Aorta (tissue), 5 donors: ENCODE data around the gene KHSRP. TPM values are rescaled to one million over a fixed set of nuclear protein-coding genes. Genes with fewer than 3 reads are reported as not detected.

Source experiments
- ATAC-seq: fragments of 200-7000 bp; cut with Tn5 transposase; one replicate; pipeline ENCODE4 v1.9.1; 2022; ENCODE audit warnings: moderate library complexity; ENCODE audit not compliant: low FRiP score
- DNase-seq, 2 donors: peaks; one replicate each; pipeline ENCODE4 v3.0.0-alpha.2; 2020
- H3K27ac ChIP-seq, 2 donors: one replicate each; pipeline ENCODE4 v1.5.1; 2013; ENCODE audit warnings: low read length in 2 of 2, mild to moderate bottlenecking in 2 of 2, moderate library complexity in 2 of 2, control low read depth in 1 of 2, inconsistent platforms in 1 of 2, low read depth in 1 of 2
- H3K27me3 ChIP-seq, 2 donors: one replicate each; pipeline ENCODE4 v1.6.1; 2013; ENCODE audit warnings: control low read depth in 1 of 2, low read length in 1 of 2, mild to moderate bottlenecking in 1 of 2, moderate library complexity in 1 of 2; ENCODE audit not compliant: insufficient read depth in 2 of 2, control insufficient read depth in 1 of 2
- H3K36me3 ChIP-seq, 2 donors: one replicate each; pipeline ENCODE4 v1.6.1; 2013; ENCODE audit warnings: control low read depth in 1 of 2, low read length in 1 of 2, mild to moderate bottlenecking in 1 of 2; ENCODE audit not compliant: insufficient read depth in 2 of 2, control insufficient read depth in 1 of 2
- H3K4me1 ChIP-seq, 2 donors: one replicate each; pipeline ENCODE4 v1.6.1; 2013; ENCODE audit warnings: low read length in 2 of 2, control low read depth in 1 of 2, mild to moderate bottlenecking in 1 of 2, moderate library complexity in 1 of 2; ENCODE audit not compliant: insufficient read depth in 2 of 2, control insufficient read depth in 1 of 2
- H3K4me3 ChIP-seq, 2 donors: one replicate each; pipeline ENCODE4 v1.5.1; 2013; ENCODE audit warnings: low read length in 2 of 2, control low read depth in 1 of 2, mild to moderate bottlenecking in 1 of 2
- H3K9me3 ChIP-seq: one replicate; pipeline ENCODE4 v1.6.1; 2013; ENCODE audit warnings: mild to moderate bottlenecking, low read length; ENCODE audit not compliant: control insufficient read depth
- WGBS, 2 donors: extraction: QIAGEN DNeasy Blood & Tissue Kit; methylation state at CpG; one replicate each; pipeline ENCODE4 v1.1.7; 2013; 5-methylcytosine and 5-hydroxymethylcytosine counted together
- intact Hi-C, 2 donors: fragments of 100-400 bp; cut with DNase I; formaldehyde crosslinking; loops; one replicate each; pipeline versions ENCODE4 v1.14.2 to v1.15.0; 2022
- polyA plus RNA-seq, 2 donors: library from polyadenylated mRNA; stranded (reverse); fragments of 200-250 nt; gene quantifications; one replicate each; pipeline ENCODE4 v1.2.3, GENCODE V29; 2013
- total RNA-seq, 2 donors: library from RNA; stranded (reverse); fragmentation: NEBNext Ultra II Directional; extraction: Animal tissue kit (Norgen Biotek cat#: 25700); gene quantifications; one replicate each; pipeline ENCODE4 v1.2.1, GENCODE V29; 2021
- donor health status: healthy with polysubstance abuse.
- donor health status: Bipolar disorder and iron deficiency.
- donor health status: DM: no; HTN: no; CAD: no.
- donor health status: DM: no; HTN: no; CAD: no.
- donor health status: DM: yes; HTN: yes; CAD: no.

KHSRP gene
- total and polyA plus RNA-seq, 4 donors: 69.7 to 151 (median 109) TPM

DNA sequence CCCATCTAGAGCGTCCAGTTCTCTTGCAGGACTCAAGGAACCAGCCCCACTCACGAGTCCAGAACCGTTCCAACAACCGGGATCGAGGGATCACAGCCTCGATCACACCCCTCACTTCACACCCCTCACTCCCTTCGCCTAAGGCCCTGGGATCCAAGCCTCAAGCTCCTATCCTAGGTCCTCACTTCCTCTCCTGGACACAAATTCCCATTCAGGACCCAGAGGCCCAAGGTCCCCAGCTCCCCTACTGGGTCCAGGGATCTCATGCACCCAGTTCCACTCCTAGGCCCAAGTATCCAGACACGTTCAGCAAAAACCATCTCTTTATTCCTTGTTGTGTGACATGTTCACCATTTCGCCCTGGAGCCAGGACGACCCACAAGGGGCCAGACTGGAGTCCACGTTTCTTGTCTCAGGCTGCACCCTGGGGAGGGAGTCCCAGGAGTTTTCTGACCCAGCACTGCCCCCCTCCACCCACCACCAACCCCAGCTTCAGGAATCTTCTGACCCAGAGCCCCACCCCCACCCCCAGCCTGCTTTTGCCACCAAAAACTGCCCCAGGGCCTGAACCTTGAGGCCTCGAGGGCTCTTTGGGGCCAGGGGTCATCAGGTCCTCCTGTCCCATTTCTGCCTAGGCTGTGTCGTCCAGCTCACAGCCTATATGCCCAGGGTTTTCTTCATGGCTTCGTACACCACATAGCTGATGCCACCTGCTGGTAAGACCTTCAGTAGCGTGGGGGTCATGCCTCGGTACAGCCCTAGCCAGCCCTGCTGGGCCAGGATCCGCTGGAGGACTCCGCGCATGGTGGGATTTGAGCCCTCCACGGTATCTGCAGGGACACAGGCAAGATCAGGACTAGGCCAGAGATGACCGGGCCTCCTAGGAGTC lies 1.4 kb upstream of the KHSRP start:
- ATAC-seq: no peak
- Histone ChIP-seq H3K4me1 (no peaks in the 10 kb centered on the region), H3K4me3 (no peak overlapping the region), H3K9me3 (no peaks in the 10 kb centered on the region), H3K36me3 (no peaks in the 10 kb centered on the region), H3K27ac (peak overlapping the region in 1 of 2 donors; percentile 34), H3K27me3 (no peaks in the 10 kb centered on the region)
- 93 to 95% methylated on average over 21 of the region's 21 CpGs for WGBS, 2 donors
- DNase-seq: no peak
- intact Hi-C loops: loop anchor here (1.0 to 2.0 kb wide), 3 partner anchors 33 to 53 kb away; partner anchors contain the start of genes ALKBH7 (in 1 of the 2), GTF2F1 (in 1 of the 2) and SLC25A23 (in 1 of the 2)

DNA sequence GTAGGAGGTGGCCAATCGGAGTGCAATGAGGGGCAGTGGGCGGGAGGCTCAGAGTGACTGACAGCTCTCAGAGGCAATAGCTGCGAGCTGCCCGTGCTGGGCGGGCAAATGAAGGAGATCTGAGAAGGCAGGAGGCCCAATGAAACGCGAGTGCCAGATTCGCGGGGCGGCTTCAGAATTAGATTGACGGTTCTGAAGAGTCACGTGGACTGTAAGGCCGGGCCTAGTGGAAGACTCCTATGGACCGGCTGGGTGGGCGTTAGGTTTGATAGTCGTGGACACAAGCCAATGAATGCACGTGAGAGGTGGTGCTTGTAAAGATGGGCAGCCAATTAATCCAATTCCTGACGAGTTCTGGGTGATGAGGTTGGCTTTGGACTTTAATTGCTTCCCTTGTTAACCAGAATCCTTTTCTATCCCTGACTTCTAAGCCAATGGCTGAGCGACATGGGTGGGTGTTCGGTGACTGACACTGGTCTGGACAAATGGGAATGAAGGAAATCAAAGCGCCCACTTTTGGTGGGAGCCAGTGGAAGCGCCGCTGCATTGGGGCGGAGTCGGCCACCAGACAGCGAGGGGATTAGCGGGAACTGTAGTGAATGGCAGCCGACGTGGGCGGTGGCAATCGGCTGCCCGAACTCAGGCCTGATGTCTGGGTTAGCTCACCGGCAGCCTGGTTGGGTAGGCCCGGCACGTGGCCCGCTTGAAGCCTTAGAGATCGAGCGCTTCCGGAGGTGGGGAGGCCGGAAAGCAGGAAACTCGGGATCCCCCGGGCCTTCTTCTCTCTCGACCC lies 524 bp upstream of the KHSRP start:
- Histone ChIP-seq H3K27ac (peak overlapping the region in 1 of 2 donors; percentile 34), H3K4me1 (no peaks in the 10 kb centered on the region), H3K9me3 (no peaks in the 10 kb centered on the region), H3K36me3 (no peaks in the 10 kb centered on the region), H3K27me3 (no peaks in the 10 kb centered on the region), H3K4me3 (no peak overlapping the region)
- ATAC-seq (peak; percentile 97), DNase-seq (peak; percentile 99 to 100)
- intact Hi-C loops: loop anchor here (1.0 to 2.0 kb wide), 3 partner anchors 32 to 52 kb away; partner anchors contain the start of genes ALKBH7 (in 1 of the 2), GTF2F1 (in 1 of the 2) and SLC25A23 (in 1 of the 2)
- 5 to 6% methylated on average over 43 of the region's 43 CpGs for WGBS, 2 donors

DNA sequence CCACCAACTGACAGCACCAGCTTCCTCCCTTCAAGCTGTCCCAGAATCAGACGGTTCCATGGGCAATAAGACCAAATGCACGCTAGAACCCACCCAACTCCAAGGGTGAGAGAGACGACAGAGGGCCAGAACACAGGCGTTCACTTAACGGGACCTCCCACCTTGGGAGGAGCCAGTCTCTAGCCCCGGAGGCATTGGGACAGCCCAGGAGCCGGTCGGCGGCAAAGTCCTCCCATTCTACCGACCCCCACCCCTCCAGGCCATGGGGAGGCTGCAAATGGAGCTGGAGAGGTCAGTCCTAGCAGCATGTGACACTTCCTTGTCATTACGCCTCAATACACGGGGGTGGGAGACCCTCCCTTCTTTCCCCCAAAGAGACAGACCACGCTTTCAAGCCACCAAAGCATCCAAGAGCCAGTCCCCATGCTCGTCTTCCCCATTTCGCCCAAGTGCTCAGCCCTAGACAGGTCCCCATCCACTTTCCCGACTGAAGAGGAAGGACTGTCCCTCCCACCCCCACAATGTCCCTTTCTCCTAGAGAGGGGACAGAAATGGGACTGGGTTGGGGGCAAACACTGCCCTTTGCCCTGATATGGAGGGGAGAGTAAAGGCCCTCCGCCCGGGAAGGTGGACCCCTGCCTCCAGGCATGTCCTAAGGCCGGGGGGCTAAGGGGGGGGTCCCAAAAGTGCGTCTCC lies 964 bp downstream of the KHSRP start:
- intact Hi-C loops: loop anchor here (2.0 kb wide), 2 partner anchors 35 to 51 kb away; partner anchors contain the start of genes ALKBH7 (in 1 of the 2) and SLC25A23 (in 1 of the 2)
- Histone ChIP-seq H3K4me1 (no peaks in the 10 kb centered on the region), H3K27me3 (no peaks in the 10 kb centered on the region), H3K9me3 (no peaks in the 10 kb centered on the region), H3K4me3 (peak overlapping the region; percentile 87 to 94), H3K36me3 (peaks cover 0 to 3% of the 10 kb centered on the region in 2 donors), H3K27ac (no peak overlapping the region)
- no peak for ATAC-seq
- peak; percentile 67 to 81 for DNase-seq
- 0 to 2% methylated on average over 20 of the region's 20 CpGs for WGBS, 2 donors

- intact Hi-C loops: no loop called here
- no peaks in the 10 kb centered on the region for H3K4me1 ChIP-seq
- H3K27me3 ChIP-seq: no peaks in the 10 kb centered on the region
- no peak for ATAC-seq
- WGBS, 2 donors: 63 to 67% methylated on average over 19 to 20 of the region's 20 CpGs
- H3K4me3 ChIP-seq: no peak overlapping the region
- H3K9me3 ChIP-seq: no peaks in the 10 kb centered on the region
- H3K27ac ChIP-seq: no peak overlapping the region
- DNase-seq: no peak
- peaks cover 0 to 11% of the 10 kb centered on the region in 2 donors for H3K36me3 ChIP-seq
Observed at GRCh38 chr19:6421075-6422014, 3.3 kb downstream of the KHSRP start.

GRCh38 chr19:6418562-6418932 lies 6.1 kb downstream of the KHSRP start:
- intact Hi-C loops: no loop called here
- Histone ChIP-seq H3K36me3 (peaks cover 0 to 21% of the 10 kb centered on the region in 2 donors), H3K4me1 (no peaks in the 10 kb centered on the region)

DNA sequence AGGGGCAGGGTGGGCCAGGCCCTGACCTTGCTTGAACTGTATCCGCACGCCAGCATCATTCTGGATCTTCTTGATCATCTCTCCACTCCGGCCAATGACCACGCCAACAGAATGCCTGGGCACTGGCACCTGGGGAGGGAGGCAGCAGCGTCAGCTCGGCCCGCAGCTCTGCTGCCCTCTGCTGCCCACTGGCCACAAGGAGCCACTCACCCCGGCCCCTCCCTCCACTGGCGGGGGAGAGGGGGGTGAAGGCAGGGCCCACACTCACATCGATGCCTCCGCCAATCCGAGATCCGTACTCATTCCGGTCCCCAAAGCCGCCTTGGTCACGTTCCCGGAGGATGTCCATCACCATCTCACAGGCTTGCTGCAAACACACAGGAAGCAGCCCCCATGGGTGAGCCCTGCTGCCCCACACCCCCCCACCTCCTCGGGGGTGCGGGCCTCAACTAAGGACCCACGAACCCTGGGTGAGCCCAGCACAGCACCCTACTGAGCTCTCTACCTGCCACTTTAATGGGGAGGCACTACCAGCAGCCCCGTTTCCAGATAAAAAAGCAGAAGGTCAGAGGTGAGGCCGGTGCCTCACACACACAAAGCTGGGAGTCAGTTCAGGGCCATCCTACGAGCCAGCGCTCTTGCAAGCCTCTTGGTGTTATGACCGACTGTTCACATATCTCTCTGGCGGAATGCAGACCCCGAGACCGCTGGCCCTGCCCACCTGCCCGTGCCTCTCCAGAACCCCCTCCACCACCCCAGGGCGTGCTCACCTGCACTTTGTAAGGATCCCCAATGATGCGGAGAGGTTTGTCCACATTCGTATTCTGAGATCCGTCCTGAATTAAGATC lies 6.7 kb downstream of the KHSRP start:
- H3K27me3 ChIP-seq: no peaks in the 10 kb centered on the region
- ATAC-seq (no peak), DNase-seq (no peak)
- intact Hi-C loops: no loop called here
- H3K4me1 ChIP-seq: no peaks in the 10 kb centered on the region
- WGBS, 2 donors: 70 to 75% methylated on average over 25 to 33 of the region's 33 CpGs
- H3K4me3 ChIP-seq: no peak overlapping the region
- H3K36me3 ChIP-seq: peaks cover 0 to 21% of the 10 kb centered on the region in 2 donors
- H3K27ac ChIP-seq: no peak overlapping the region
- no peaks in the 10 kb centered on the region for H3K9me3 ChIP-seq

More at GRCh38 chr19:6418562-6418932, 6.1 kb downstream of the KHSRP start:
- H3K27me3 ChIP-seq: no peaks in the 10 kb centered on the region
- ATAC-seq (no peak), DNase-seq (no peak)
- H3K9me3 ChIP-seq: no peaks in the 10 kb centered on the region
- no peak overlapping the region for H3K4me3 ChIP-seq
- WGBS, 2 donors: 90 to 91% methylated on average over 19 of the region's 19 CpGs
- H3K27ac ChIP-seq: no peak overlapping the region

DNA sequence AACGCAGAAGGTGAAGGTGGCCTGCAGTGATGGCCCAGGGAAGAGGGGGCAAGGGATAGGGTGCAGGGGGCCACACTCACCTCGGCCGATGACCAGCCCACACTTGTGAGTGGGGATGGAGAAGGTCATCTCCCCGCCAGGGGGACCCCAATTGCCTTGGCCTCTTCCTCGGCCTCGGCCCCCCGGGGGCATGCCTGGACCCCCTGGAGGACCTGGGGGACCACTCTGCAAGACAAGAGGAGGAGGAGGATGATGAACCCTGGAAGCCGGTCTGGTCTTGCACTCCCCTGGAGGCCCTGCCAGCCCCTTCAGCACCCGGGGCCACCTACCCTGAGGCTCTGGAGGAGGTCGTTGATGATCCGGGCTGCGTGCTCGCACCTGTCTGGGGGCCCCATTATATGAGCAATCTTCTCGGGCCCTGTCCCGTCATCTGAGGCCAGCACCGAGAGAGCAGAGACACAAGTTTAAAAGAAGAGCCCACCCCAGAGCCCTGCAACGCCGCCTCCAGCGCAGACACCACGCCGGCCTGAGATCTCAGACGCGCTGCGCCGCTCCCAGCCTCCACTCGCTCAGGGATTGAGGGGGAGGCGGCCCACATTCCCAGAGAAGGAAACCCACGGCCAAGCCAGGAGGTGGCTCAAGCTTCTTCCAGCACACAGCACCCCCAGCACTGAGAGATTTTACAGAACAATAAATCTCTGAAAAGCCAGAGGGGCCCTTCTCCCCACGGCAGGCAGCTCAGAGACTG lies 7.8 kb downstream of the KHSRP start:
- intact Hi-C loops: no loop called here
- Histone ChIP-seq H3K4me3 (no peak overlapping the region), H3K27me3 (no peaks in the 10 kb centered on the region), H3K27ac (no peak overlapping the region), H3K36me3 (peaks cover 0 to 21% of the 10 kb centered on the region in 2 donors), H3K9me3 (no peaks in the 10 kb centered on the region), H3K4me1 (no peaks in the 10 kb centered on the region)
- WGBS, 2 donors: 90 to 92% methylated on average over 28 to 29 of the region's 29 CpGs
- DNase-seq (no peak), ATAC-seq (no peak)
